Measurements from ENCODE around the gene ENAM. TPM values are rescaled to one million over a fixed set of nuclear protein-coding genes. Genes with fewer than 3 reads are reported as not detected.

ENAM gene
- total and polyA plus RNA-seq, 9 of the 15 experiments (the other 6 are each of a cell fraction or from before 2014, with no cell fraction given) = 0.04 to 0.09 (median 0.04) TPM; not detected in 6

GRCh38 chr4:70654605-70655011 lies 26.1 kb downstream of the ENAM start (continued):
- TF ChIP-seq HMG20A (CRISPR knock-in tag; conservative IDR thresholded peaks at IDR 0.05) = no peak
- no peak for TF ChIP-seq FOXJ2 (tag; IDR thresholded peaks at IDR 0.05)
- peak; percentile 90 for TF ChIP-seq ZNF316 (IDR thresholded peaks at IDR 0.05)
- peak; percentile 89 for TF ChIP-seq SMARCE1 (IDR thresholded peaks at IDR 0.05)
- TF ChIP-seq CREM (IDR thresholded peaks at IDR 0.05; ENCODE audit: low read depth) = peak; percentile 67
- no peak for TF ChIP-seq PYGO2 (tag; IDR thresholded peaks at IDR 0.05)
- no peak for TF ChIP-seq ZNF282 (CRISPR knock-in tag; IDR thresholded peaks at IDR 0.05)
- TF ChIP-seq CREBBP (IDR thresholded peaks at IDR 0.05; ENCODE audit: low read depth, low read length) = no peak
- no peak for TF ChIP-seq ZFP91 (CRISPR knock-in tag; IDR thresholded peaks at IDR 0.05)
- no peak for TF ChIP-seq ZNF280A (IDR thresholded peaks at IDR 0.05; ENCODE audit: low read depth, partially characterized antibody)
- no peak for TF ChIP-seq ZNF41 (CRISPR knock-in tag; conservative IDR thresholded peaks at IDR 0.05)
- no peak for TF ChIP-seq TSHZ1 (CRISPR knock-in tag; IDR thresholded peaks at IDR 0.05)
- no peak for TF ChIP-seq GTF3C2 (IDR thresholded peaks at IDR 0.05; ENCODE audit: borderline replicate concordance, extremely low read depth, insufficient read length)
- no peak for TF ChIP-seq CHCHD3 (CRISPR knock-in tag; IDR thresholded peaks at IDR 0.05)
- no peak for TF ChIP-seq ZNF436 (CRISPR knock-in tag; IDR thresholded peaks at IDR 0.05)
- TF ChIP-seq ETS2 (tag; IDR thresholded peaks at IDR 0.05; ENCODE audit: borderline replicate concordance, poor library complexity, severe bottlenecking) = no peak
- peak; percentile 81 for TF ChIP-seq CXXC5 (CRISPR knock-in tag; IDR thresholded peaks at IDR 0.05)

All from K562 (cell line).